Stimulated activated CD8-positive, alpha-beta memory T cell treated with anti-CD3 and anti-CD28 coated beads, Interleukin-2, amount 100 ng/mL, for 48 hours (primary cell): Measurements from ENCODE around the gene ZFPL1.
A peak's percentile ranks its signal among the peaks of the same experiment; 100 is the strongest.

ENCODE experiments used
- DNase-seq, 2 donors: peaks; one replicate each; pipeline ENCODE4 v3.0.0-alpha.2; 2020; ENCODE audit warnings: low read depth in 2 of 2

The ZFPL1 gene

DNA sequence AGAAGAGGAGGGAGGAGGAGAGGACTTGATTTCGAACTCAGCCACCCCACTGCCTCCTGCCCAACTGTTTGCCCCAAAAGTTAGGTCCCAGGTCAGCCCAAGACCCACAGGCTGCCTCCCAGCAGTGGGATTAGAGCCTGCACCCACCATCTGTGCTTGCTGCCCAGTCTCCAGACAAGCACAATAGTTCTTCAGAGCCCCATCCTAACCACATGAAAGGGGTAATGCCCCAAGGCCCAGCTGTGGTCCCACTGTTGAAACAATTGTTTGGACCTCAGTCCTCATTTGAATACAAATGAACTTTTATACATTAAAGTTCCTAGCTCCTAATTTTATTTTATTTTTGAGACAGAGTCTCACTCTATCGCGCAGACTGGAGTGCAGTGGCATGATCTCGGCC lies 6.6 kb downstream of the ZFPL1 start:
- DNase-seq: no peak

DNA sequence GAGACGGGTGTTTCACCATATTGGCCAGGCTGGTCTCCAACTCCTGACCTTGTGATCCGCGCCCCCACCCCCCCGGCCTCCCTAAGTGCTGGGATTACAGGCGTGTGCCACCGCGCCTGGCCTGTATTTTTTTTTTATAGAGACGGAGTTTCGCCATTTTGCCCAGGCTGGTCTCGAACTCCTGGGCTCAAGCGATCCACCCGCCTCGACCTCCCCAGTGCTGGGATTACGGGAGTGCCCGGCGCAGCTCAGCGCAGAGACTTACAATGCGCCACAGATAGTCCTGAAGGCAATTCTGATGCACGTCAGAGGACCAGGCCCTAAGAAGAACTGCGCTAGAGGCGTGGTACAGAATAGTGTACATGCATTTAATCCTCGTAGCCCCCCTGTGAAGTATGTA lies 11.4 kb downstream of the ZFPL1 start:
- no peak for DNase-seq

GRCh38 chr11:65095974-65096806 lies 12.2 kb downstream of the ZFPL1 start, which contains the start of gene VPS51:
VPS51 (plus strand) TSS chr11:65096214; CDS start chr11:65096251, 37 bp downstream.
- DNase-seq: peak; percentile 72 to 76

GRCh38 chr11:65096926-65097325 lies 12.9 kb downstream of the ZFPL1 start:
- no peak for DNase-seq

GRCh38 chr11:65100674-65101350 lies 16.8 kb downstream of the ZFPL1 start:
- no peak for DNase-seq

DNA sequence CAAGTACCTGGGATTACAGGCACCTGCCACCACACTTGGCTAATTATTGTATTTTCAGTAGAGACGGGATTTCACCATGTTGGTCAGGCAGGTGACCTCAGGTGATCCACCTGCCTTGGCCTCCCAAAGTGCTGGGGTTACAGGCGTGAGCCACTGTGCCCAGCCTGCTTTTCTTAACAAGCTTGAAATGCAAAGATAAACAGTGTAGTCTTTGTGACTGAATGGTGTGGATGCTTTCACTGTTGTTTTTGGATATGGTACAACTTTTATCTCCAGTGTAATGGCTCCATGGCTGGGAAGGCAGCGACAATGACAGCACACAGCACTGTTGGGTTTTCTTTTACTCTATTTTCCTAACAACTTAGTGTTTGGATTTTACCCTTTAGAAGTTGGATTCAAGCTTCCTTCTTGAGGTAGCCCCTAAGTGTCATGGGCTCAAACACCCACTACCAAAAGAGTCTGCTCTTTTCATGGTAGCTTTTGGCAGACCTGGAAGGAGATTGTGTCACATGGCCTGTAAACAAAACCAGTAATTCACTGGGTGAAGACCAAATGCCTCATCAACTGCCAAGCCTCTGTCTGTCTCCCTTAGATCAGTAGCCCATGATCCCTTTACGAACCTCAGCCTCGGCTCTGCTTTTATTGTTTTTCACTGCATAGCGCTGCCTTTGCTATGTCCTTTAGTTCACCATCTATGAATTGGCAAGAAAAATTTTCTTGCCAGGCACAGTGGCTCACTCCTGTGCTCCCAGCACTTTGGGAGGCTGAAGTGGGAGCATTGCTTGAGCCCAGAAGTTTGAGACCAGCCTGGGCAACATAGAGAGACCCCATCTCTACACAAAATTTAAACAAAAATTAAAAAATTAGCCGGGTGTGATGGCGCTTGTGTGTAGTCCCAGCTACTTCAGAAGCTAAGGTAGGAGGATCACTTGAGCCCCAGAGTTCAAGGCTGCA lies 18.4 kb downstream of the ZFPL1 start:
- DNase-seq: no peak

GRCh38 chr11:65103476-65103875 lies 19.5 kb downstream of the ZFPL1 start:
- no peak for DNase-seq

GRCh38 chr11:65104628-65105027 lies 20.6 kb downstream of the ZFPL1 start:
- no peak for DNase-seq

GRCh38 chr11:65107078-65107477 lies 23.1 kb downstream of the ZFPL1 start:
- DNase-seq: no peak

DNA sequence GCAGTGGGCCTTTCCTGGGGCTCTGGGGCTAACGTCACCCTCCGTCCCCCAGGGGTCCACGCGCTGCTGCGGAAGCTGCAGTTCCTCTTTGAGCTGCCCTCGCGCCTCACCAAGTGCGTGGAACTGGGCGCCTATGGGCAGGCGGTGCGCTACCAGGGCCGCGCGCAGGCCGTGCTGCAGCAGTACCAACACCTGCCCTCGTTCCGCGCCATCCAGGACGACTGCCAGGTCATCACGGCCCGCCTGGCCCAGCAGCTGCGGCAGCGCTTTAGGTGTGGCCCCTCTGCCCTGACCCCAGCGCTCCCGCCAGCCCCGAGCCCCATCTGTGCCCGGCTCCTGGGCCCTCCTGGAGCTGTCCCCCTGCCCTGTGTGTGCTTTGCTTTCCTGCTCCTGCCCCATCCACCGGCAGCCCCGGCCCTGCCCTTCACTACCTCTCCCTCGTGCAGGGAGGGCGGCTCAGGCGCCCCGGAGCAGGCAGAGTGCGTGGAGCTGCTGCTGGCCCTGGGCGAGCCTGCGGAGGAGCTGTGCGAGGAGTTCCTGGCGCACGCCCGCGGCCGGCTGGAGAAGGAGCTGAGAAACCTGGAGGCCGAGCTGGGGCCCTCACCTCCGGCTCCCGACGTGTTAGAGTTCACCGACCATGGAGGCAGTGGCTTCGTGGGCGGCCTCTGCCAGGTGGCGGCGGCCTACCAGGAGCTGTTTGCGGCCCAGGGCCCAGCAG lies 23.9 kb downstream of the ZFPL1 start:
- DNase-seq: no peak

- no peak for DNase-seq
Measured at GRCh38 chr11:65108469-65109123, 24.6 kb downstream of the ZFPL1 start.

DNA sequence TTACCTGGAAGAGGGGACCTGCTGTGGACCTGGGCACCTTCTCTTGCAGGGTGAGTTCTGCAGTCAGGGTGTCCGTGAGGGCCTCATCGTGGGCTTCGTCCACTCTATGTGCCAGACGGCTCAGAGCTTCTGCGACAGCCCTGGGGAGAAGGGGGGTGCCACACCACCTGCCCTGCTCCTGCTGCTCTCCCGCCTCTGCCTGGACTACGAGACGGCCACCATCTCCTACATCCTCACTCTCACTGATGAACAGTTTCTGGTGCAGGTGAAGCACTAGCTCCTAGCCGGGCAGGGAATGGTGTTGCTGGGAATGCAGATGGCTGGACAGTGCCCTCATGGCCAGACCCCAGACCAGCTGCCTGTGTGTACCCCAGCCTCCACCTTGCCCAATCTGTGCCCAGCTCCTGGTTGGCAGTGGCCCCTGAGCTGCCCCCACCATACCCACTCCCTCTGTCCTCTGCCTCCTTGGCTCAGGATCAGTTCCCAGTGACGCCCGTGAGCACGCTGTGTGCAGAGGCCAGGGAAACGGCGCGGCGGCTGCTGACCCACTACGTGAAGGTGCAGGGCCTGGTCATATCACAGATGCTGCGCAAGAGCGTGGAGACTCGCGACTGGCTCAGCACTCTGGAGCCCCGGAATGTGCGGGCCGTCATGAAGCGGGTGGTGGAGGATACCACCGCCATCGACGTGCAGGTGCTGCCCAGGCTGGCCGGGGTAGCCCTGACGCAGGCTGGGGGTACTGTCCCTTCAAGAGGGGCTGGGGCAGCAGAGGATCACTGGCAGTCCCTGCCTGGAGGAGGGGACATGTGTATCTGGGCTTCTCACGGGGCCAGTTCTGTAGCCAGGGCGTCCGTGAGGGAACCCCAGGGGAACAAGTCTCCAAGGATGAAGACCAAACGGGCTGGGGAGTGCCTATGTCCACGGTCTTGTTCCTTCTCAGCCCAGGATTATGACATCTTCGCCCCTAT lies 25.5 kb downstream of the ZFPL1 start:
- no peak for DNase-seq

- DNase-seq: peak; percentile 88 to 95
Measured at GRCh38 chr11:65110354-65110861, 26.4 kb downstream of the ZFPL1 start.

DNA sequence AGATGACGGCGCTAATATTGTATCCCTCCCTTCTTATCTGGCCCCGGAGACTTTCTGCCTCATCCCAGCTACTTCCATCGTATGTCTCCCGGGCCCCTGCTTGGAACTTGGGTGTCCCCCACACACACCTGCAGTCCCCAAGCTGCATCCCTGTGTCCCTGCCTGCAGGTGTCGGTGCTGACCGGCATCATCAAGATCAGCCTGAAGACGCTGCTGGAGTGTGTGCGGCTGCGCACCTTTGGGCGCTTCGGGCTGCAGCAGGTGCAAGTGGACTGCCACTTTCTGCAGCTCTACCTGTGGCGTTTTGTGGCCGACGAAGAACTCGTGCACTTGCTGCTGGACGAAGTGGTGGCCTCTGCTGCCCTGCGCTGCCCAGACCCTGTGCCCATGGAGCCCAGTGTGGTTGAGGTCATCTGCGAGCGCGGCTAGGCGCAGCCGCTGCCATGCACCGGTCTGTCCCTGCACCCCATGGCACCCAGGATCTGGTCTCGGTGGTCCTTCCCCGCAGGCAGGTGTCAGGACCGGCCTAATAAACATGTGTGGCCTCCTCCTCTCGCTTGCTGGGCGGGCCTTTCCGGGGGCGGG lies 27.2 kb downstream of the ZFPL1 start:
- DNase-seq: no peak

GRCh38 chr11:65111744-65112545 lies 27.9 kb downstream of the ZFPL1 start, which contains the start of gene TM7SF2:
TM7SF2 (plus strand) TSS chr11:65111872; CDS start chr11:65112016, 144 bp downstream.
- peak; percentile 94 for DNase-seq

DNA sequence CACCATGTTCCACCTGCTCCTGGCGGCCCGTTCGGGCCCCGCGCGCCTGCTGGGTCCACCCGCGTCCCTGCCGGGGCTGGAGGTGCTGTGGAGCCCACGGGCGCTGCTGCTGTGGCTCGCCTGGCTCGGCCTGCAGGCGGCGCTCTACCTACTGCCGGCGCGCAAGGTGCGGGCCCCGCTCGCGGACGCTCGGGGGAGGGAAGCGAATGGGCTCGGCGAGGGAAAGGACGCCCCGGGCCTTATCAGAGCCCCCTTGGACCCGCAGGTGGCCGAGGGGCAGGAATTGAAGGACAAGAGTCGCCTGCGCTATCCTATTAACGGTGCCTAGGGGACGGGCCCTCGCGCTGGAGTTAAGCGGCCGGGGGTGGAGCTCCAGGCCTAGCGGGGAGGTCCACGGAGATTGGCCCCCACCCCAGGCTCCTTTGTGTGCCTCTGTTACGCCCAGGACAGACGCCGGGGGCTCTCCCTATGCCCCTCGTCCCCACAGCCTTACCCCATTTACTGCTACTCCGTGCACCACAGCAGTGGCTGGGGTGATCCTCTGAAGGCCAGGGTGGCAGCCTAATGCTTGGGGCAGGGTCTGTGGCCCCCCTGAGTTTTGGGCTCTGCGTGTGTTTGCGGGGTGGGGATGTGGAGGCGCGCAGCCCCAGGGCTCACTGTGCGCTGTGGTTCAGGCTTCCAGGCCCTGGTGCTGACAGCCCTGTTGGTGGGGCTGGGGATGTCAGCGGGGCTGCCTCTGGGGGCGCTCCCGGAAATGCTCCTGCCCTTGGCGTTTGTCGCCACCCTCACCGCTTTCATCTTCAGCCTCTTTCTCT lies 28.7 kb downstream of the ZFPL1 start:
- peak in 1 of 2 donors; percentile 60 for DNase-seq

GRCh38 chr11:65113361-65113756 lies 29.3 kb downstream of the ZFPL1 start:
- DNase-seq: no peak
